SK-N-SH treated with all-trans-retinoic acid at 6 μM for 48 hours (cell line): ENCODE results near the gene C22orf15.

Experiments used
- ATAC-seq: fragments of 200-7000 bp; cut with Tn5 transposase; 3 replicates; pipeline ENCODE4 v1.9.1; 2020; ENCODE audit warnings: mild to moderate bottlenecking, moderate library complexity
- ARNTL ChIP-seq: fragments of 450-650 bp; formaldehyde crosslinking; IDR thresholded peaks from 2 replicates; pipeline ENCODE4 v1.5.0; 2020; ENCODE audit warnings: low read depth, mild to moderate bottlenecking, moderate library complexity, borderline replicate concordance
- CREB5 ChIP-seq: fragments of 250-450 bp; sonication (Bioruptor Pico); IDR thresholded peaks from 2 replicates; pipeline ENCODE4 v1.5.1; 2020; ENCODE audit warnings: low read depth, mild to moderate bottlenecking, moderate library complexity
- CSDC2 ChIP-seq: fragments of 250-450 bp; sonication (Bioruptor Pico); IDR thresholded peaks from 2 replicates; pipeline ENCODE4 v1.5.0; 2020; ENCODE audit warnings: mild to moderate bottlenecking, moderate library complexity
- CSRNP3 ChIP-seq: fragments of 250-450 bp; sonication (Bioruptor Pico); IDR thresholded peaks from 2 replicates; pipeline ENCODE4 v1.5.1; 2021; ENCODE audit warnings: mild to moderate bottlenecking, moderate library complexity
- GLIS3 ChIP-seq: fragments of 250-450 bp; sonication (Bioruptor Pico); IDR thresholded peaks from 2 replicates; pipeline ENCODE4 v1.5.0; 2020; ENCODE audit warnings: mild to moderate bottlenecking, moderate library complexity
- ISL1 ChIP-seq: fragments of 250-450 bp; sonication (Bioruptor Pico); IDR thresholded peaks from 2 replicates; pipeline ENCODE4 v2.1.2; 2022; ENCODE audit warnings: mild to moderate bottlenecking, moderate library complexity
- OSR1 ChIP-seq: fragments of 250-450 bp; sonication (Bioruptor Pico); IDR thresholded peaks from 2 replicates; pipeline ENCODE4 v1.8.0; 2022; ENCODE audit warnings: moderate library complexity, mild to moderate bottlenecking, inconsistent platforms
- PPARA ChIP-seq: fragments of 250-450 bp; sonication (Bioruptor Pico); IDR thresholded peaks from 2 replicates; pipeline ENCODE4 v1.5.0; 2020; ENCODE audit warnings: mild to moderate bottlenecking, borderline replicate concordance
- RARB ChIP-seq: fragments of 250-450 bp; sonication (Bioruptor Pico); IDR thresholded peaks from 2 replicates; pipeline ENCODE4 v1.8.0; 2021; ENCODE audit warnings: mild to moderate bottlenecking, moderate library complexity
- SNAI2 ChIP-seq: fragments of 250-450 bp; sonication (Bioruptor Pico); IDR thresholded peaks from 2 replicates; pipeline ENCODE4 v1.5.0; 2020; ENCODE audit warnings: mild to moderate bottlenecking, moderate library complexity
- TCF4 ChIP-seq: fragments of 250-450 bp; sonication (Bioruptor Pico); IDR thresholded peaks from 2 replicates; pipeline ENCODE4 v1.8.0; 2021; ENCODE audit warnings: mild to moderate bottlenecking, moderate library complexity, borderline replicate concordance
- TOX ChIP-seq: fragments of 250-450 bp; sonication (Bioruptor Pico); IDR thresholded peaks from 2 replicates; pipeline ENCODE4 v1.8.0; 2021; ENCODE audit warnings: mild to moderate bottlenecking, moderate library complexity, borderline replicate concordance
- ZC3H10 ChIP-seq: fragments of 250-450 bp; sonication (Bioruptor Pico); IDR thresholded peaks from 2 replicates; pipeline ENCODE4 v1.5.1; 2021; ENCODE audit warnings: mild to moderate bottlenecking, moderate library complexity
- ZFP3 ChIP-seq: fragments of 250-450 bp; sonication (Bioruptor Pico); IDR thresholded peaks from 2 replicates; pipeline ENCODE4 v1.5.0; 2020; ENCODE audit warnings: mild to moderate bottlenecking, moderate library complexity
- ZFP30 ChIP-seq: fragments of 450-650 bp; formaldehyde crosslinking; IDR thresholded peaks from 2 replicates; pipeline ENCODE4 v1.5.0; 2022; ENCODE audit warnings: mild to moderate bottlenecking, moderate library complexity
- ZNF565 ChIP-seq: fragments of 450-650 bp; formaldehyde crosslinking; conservative IDR thresholded peaks from 2 replicates; pipeline ENCODE4 v1.5.0; 2020; ENCODE audit warnings: low read depth, mild to moderate bottlenecking, moderate library complexity
- ZNF70 ChIP-seq: fragments of 450-650 bp; formaldehyde crosslinking; IDR thresholded peaks from 2 replicates; pipeline ENCODE4 v1.5.0; 2020; ENCODE audit warnings: mild to moderate bottlenecking, moderate library complexity
- ZNF8 ChIP-seq: fragments of 450-650 bp; formaldehyde crosslinking; IDR thresholded peaks from 2 replicates; pipeline ENCODE4 v1.5.0; 2020; ENCODE audit warnings: mild to moderate bottlenecking, moderate library complexity
- TF ChIP-seq, protein P1 (sequence below): fragments of 250-450 bp; sonication (Bioruptor Pico); IDR thresholded peaks from 2 replicates; pipeline ENCODE4 v1.8.0; 2021; ENCODE audit warnings: low read depth, mild to moderate bottlenecking, moderate library complexity, borderline replicate concordance
- TF ChIP-seq, protein P2 (sequence below): fragments of 250-450 bp; sonication (Bioruptor Pico); IDR thresholded peaks from 2 replicates; pipeline ENCODE4 v1.8.0; 2020; ENCODE audit warnings: mild to moderate bottlenecking, moderate library complexity, borderline replicate concordance
- TF ChIP-seq, protein P3 (sequence below): fragments of 250-450 bp; sonication (Bioruptor Pico); IDR thresholded peaks from 2 replicates; pipeline ENCODE4 v1.5.0; 2020; ENCODE audit warnings: mild to moderate bottlenecking, moderate library complexity

C22orf15 gene

DNA sequence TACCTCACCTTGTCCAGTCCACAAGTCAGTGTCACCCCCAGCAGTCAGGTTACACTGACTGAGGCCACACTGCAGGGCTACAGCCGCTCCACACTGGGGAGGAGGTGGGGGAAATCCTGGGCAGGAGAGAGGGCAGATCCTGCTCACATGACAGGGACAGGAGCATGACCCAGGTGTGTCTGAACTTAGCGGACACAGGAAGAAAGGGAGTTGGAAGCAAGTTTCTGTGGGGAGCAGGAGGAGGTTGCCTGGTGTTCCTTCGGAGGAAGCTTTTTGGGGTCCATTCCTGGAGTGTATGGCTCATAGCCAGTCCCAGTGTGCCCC, 15.7 kb downstream of the C22orf15 start:
- TF ChIP-seq GLIS3 (no peak), ZC3H10 (CRISPR knock-in tag) (no peak), SNAI2 (CRISPR knock-in tag) (no peak), RARB (CRISPR knock-in tag) (no peak), TCF4 (CRISPR knock-in tag) (no peak), CSDC2 (CRISPR knock-in tag) (no peak), CSRNP3 (CRISPR knock-in tag) (no peak), OSR1 (CRISPR knock-in tag) (no peak), TOX (CRISPR knock-in tag) (no peak), ZNF70 (CRISPR knock-in tag) (no peak), ISL1 (CRISPR knock-in tag) (no peak), ZNF8 (CRISPR knock-in tag) (no peak), ZFP3 (no peak), ARNTL (no peak), PPARA (no peak), ZFP30 (CRISPR knock-in tag) (no peak)
- TF ChIP-seq, protein P1, sequence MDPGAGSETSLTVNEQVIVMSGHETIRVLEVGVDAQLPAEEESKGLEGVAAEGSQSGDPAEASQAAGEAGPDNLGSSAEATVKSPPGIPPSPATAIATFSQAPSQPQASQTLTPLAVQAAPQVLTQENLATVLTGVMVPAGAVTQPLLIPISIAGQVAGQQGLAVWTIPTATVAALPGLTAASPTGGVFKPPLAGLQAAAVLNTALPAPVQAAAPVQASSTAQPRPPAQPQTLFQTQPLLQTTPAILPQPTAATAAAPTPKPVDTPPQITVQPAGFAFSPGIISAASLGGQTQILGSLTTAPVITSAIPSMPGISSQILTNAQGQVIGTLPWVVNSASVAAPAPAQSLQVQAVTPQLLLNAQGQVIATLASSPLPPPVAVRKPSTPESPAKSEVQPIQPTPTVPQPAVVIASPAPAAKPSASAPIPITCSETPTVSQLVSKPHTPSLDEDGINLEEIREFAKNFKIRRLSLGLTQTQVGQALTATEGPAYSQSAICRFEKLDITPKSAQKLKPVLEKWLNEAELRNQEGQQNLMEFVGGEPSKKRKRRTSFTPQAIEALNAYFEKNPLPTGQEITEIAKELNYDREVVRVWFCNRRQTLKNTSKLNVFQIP (CRISPR knock-in tag), result no peak
- TF ChIP-seq, protein P2, sequence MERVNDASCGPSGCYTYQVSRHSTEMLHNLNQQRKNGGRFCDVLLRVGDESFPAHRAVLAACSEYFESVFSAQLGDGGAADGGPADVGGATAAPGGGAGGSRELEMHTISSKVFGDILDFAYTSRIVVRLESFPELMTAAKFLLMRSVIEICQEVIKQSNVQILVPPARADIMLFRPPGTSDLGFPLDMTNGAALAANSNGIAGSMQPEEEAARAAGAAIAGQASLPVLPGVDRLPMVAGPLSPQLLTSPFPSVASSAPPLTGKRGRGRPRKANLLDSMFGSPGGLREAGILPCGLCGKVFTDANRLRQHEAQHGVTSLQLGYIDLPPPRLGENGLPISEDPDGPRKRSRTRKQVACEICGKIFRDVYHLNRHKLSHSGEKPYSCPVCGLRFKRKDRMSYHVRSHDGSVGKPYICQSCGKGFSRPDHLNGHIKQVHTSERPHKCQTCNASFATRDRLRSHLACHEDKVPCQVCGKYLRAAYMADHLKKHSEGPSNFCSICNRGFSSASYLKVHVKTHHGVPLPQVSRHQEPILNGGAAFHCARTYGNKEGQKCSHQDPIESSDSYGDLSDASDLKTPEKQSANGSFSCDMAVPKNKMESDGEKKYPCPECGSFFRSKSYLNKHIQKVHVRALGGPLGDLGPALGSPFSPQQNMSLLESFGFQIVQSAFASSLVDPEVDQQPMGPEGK (CRISPR knock-in tag), result no peak
- TF ChIP-seq, protein P3, sequence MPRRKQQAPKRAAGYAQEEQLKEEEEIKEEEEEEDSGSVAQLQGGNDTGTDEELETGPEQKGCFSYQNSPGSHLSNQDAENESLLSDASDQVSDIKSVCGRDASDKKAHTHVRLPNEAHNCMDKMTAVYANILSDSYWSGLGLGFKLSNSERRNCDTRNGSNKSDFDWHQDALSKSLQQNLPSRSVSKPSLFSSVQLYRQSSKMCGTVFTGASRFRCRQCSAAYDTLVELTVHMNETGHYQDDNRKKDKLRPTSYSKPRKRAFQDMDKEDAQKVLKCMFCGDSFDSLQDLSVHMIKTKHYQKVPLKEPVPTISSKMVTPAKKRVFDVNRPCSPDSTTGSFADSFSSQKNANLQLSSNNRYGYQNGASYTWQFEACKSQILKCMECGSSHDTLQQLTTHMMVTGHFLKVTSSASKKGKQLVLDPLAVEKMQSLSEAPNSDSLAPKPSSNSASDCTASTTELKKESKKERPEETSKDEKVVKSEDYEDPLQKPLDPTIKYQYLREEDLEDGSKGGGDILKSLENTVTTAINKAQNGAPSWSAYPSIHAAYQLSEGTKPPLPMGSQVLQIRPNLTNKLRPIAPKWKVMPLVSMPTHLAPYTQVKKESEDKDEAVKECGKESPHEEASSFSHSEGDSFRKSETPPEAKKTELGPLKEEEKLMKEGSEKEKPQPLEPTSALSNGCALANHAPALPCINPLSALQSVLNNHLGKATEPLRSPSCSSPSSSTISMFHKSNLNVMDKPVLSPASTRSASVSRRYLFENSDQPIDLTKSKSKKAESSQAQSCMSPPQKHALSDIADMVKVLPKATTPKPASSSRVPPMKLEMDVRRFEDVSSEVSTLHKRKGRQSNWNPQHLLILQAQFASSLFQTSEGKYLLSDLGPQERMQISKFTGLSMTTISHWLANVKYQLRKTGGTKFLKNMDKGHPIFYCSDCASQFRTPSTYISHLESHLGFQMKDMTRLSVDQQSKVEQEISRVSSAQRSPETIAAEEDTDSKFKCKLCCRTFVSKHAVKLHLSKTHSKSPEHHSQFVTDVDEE (CRISPR knock-in tag), result no peak
- TF ChIP-seq, all 23 proteins: peak for 0
- no peak for ATAC-seq

GRCh38 chr22:23779083-23779482, 16.3 kb downstream of the C22orf15 start:
- TF ChIP-seq ZNF565 (no peak), ISL1 (CRISPR knock-in tag) (no peak), ZFP30 (CRISPR knock-in tag) (no peak)
- TF ChIP-seq, protein P1 (CRISPR knock-in tag), result no peak
- TF ChIP-seq, all 23 proteins: peak for 0
- no peak for ATAC-seq

GRCh38 chr22:23779731-23780130, 16.9 kb downstream of the C22orf15 start:
- TF ChIP-seq TCF4 (CRISPR knock-in tag), result no peak
- no peak for TF ChIP-seq SNAI2 (CRISPR knock-in tag)
- no peak for TF ChIP-seq TOX (CRISPR knock-in tag)
- TF ChIP-seq, protein P3 (CRISPR knock-in tag), result no peak
- no peak for TF ChIP-seq CSDC2 (CRISPR knock-in tag)
- TF ChIP-seq ARNTL, result no peak
- TF ChIP-seq CREB5, result no peak
- no peak for ATAC-seq
